ENCODE results near the gene MACF1. TPM values are rescaled to one million over a fixed set of nuclear protein-coding genes. Genes with fewer than 3 reads are reported as not detected.

MACF1 gene
- total RNA-seq, 6 donors from 2014 or later: 359 to 1,160 (median 531) TPM

DNA sequence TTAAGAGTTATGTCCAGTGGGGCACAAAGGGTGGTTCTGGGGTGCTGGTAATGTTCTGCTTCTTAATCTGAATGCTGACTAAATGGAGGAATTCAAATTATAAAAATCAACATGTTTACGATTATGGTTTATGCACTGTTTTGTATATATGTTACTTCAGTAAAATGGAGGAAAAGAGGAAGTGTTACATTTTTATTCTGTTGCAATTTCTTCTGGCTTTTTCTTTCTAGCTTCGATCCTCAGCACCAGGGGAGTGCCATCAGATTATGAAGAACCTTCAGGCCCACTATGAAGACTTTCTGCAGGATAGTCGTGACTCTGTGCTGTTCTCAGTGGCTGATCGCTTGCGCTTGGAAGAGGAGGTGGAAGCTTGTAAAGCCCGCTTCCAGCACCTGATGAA is 105.5 kb downstream of the MACF1 start:
- no peak for DNase-seq
- no peaks in the 10 kb centered on the region for H3K9me3 ChIP-seq
- TF ChIP-seq, protein P1, sequence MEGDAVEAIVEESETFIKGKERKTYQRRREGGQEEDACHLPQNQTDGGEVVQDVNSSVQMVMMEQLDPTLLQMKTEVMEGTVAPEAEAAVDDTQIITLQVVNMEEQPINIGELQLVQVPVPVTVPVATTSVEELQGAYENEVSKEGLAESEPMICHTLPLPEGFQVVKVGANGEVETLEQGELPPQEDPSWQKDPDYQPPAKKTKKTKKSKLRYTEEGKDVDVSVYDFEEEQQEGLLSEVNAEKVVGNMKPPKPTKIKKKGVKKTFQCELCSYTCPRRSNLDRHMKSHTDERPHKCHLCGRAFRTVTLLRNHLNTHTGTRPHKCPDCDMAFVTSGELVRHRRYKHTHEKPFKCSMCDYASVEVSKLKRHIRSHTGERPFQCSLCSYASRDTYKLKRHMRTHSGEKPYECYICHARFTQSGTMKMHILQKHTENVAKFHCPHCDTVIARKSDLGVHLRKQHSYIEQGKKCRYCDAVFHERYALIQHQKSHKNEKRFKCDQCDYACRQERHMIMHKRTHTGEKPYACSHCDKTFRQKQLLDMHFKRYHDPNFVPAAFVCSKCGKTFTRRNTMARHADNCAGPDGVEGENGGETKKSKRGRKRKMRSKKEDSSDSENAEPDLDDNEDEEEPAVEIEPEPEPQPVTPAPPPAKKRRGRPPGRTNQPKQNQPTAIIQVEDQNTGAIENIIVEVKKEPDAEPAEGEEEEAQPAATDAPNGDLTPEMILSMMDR (IDR thresholded peaks at IDR 0.05): no peak
- TF ChIP-seq POLR2A (IDR thresholded peaks at IDR 0.05): no peak
- no peak for TF ChIP-seq POLR2AphosphoS5 (IDR thresholded peaks at IDR 0.05)
- TF ChIP-seq EP300 (IDR thresholded peaks at IDR 0.05): no peak
- H3K27ac ChIP-seq: no peak overlapping the region
- no peak for ATAC-seq (ENCODE audit: low FRiP score in 2 of 2)
- no peak overlapping the region for H3K4me3 ChIP-seq
- WGBS, 2 donors: 88 to 91% methylated on average over 6 of the region's 6 CpGs
- no peaks in the 10 kb centered on the region for H3K4me1 ChIP-seq
- peaks cover 28 to 92% (median 61%) of the 10 kb centered on the region in 4 donors for H3K36me3 ChIP-seq
- no peaks in the 10 kb centered on the region for H3K27me3 ChIP-seq

DNA sequence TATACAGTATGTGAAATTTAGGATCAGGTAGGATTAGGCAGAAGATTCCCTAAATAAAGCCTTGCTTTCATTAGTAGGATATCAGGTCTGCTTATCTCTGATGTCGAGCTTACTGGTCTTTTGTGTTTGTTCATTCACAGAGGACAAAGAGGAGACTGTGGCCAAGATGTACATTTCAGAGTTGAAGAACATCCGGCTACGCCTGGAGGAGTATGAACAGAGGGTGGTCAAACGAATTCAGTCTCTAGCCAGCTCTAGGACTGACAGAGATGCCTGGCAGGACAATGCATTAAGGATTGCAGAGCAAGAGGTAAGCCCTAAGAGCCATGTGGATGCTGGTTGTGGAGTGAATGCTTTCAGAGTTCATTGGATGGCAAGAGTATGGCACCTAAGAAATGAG is 106.2 kb downstream of the MACF1 start:
- Histone ChIP-seq H3K4me3 (no peak overlapping the region), H3K27ac (no peak overlapping the region), H3K36me3 (peaks cover 28 to 94% (median 62%) of the 10 kb centered on the region in 4 donors), H3K4me1 (no peaks in the 10 kb centered on the region), H3K9me3 (no peaks in the 10 kb centered on the region), H3K27me3 (no peaks in the 10 kb centered on the region)
- no peak for DNase-seq
- 83 to 87% methylated on average over 4 of the region's 4 CpGs for WGBS, 2 donors
- ATAC-seq (ENCODE audit: low FRiP score in 2 of 2): no peak
- no peak for TF ChIP-seq POLR2A (IDR thresholded peaks at IDR 0.05)

DNA sequence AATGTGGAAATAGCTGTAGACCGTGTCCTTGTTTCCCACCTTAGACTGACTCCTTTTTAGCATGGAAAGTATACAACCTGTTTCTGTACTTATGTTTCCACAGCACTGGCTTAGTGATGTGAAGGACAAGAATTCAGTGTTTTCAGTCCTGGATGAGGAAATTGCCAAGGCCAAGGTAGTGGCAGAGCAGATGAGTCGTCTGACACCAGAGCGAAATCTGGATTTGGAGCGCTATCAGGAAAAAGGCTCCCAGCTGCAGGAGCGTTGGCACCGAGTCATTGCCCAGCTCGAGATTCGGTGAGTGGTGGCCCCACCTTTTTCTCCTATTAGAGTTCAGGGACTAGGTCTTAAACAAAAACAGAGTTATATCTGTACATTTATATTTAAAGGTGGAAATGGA is 112.6 kb downstream of the MACF1 start:
- H3K27me3 ChIP-seq: no peaks in the 10 kb centered on the region
- WGBS, 2 donors: 88 to 90% methylated on average over 8 of the region's 8 CpGs
- H3K36me3 ChIP-seq: peaks cover 30 to 100% (median 82%) of the 10 kb centered on the region in 4 donors
- H3K4me3 ChIP-seq: no peak overlapping the region
- no peaks in the 10 kb centered on the region for H3K4me1 ChIP-seq
- H3K27ac ChIP-seq: peak overlapping the region in 2 of 4 donors; percentile 2 to 40
- DNase-seq: no peak
- no peaks in the 10 kb centered on the region for H3K9me3 ChIP-seq
- TF ChIP-seq, protein P1 (IDR thresholded peaks at IDR 0.05): no peak
- TF ChIP-seq EP300 (IDR thresholded peaks at IDR 0.05) (no peak), POLR2A (IDR thresholded peaks at IDR 0.05) (no peak), POLR2AphosphoS5 (IDR thresholded peaks at IDR 0.05) (no peak)
- no peak for ATAC-seq (ENCODE audit: low FRiP score in 2 of 2)

DNA sequence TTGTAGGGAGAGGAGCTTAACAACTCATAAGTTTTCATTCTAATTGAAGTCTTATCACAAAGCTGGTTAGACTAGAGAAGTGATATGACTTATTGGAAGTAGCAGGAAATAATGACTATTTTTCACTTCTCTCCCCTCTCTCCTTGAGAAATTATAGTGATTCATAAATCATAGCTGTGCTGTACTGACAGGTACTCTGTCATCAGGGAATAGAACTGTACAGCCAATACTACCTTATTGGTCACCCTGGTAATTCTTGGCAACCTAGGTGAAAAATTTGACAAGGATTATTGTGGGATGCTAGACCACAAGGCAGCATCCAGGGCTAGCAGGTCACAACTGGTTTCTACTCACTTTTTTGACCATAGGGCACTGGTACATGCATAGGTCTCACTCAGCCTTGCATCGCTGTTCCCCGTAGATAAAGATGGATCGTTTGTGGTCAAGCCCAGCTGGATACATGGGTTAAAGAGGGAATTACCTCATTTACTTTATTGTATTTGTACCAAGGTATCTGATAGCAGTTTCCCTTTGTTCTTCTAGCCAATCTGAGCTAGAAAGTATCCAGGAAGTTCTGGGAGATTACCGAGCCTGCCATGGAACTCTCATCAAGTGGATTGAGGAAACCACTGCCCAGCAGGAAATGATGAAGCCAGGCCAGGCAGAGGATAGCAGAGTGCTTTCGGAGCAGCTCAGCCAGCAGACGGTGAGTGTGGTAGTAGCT is 113.6 kb downstream of the MACF1 start:
- H3K36me3 ChIP-seq: peaks cover 34 to 100% (median 82%) of the 10 kb centered on the region in 4 donors
- ATAC-seq (ENCODE audit: low FRiP score in 2 of 2): no peak

DNA sequence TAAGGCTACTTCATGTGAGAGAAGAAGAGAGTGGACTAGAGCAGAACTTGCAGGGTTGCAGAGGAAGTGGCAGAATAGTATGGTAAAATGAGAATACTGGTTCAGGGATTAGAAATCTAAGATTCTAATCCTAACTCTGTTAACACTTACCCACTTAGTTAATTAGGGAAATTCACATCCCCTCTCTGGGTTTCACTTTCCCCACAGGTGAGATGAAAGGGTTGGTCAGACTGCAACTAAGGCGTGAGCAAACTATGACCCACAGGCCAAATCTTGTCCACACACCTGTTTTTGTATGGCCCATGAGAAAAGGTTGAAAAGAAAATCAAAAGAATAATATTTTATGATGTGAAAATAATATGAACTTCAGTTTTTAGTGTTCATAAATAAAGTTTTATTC is 117.5 kb downstream of the MACF1 start:
- Histone ChIP-seq H3K27me3 (no peaks in the 10 kb centered on the region), H3K36me3 (peaks cover 51 to 100% (median 88%) of the 10 kb centered on the region in 4 donors), H3K27ac (no peak overlapping the region), H3K9me3 (no peaks in the 10 kb centered on the region), H3K4me1 (no peaks in the 10 kb centered on the region), H3K4me3 (no peak overlapping the region)
- TF ChIP-seq EP300 (IDR thresholded peaks at IDR 0.05) (no peak), POLR2AphosphoS5 (IDR thresholded peaks at IDR 0.05) (no peak), POLR2A (IDR thresholded peaks at IDR 0.05) (no peak)
- TF ChIP-seq, protein P1 (IDR thresholded peaks at IDR 0.05): no peak
- no peak for DNase-seq
- WGBS, 2 donors: 85 to 96% methylated on average over 1 of the region's 1 CpG
- no peak for ATAC-seq (ENCODE audit: low FRiP score in 2 of 2)

More for the DNA sequence above, 113.6 kb downstream of the MACF1 start:
- WGBS, 2 donors: 55 to 67% methylated on average over 6 of the region's 6 CpGs
- DNase-seq: no peak
- TF ChIP-seq, protein P1 (IDR thresholded peaks at IDR 0.05): no peak
- no peak for TF ChIP-seq POLR2A (IDR thresholded peaks at IDR 0.05)
- no peak for TF ChIP-seq EP300 (IDR thresholded peaks at IDR 0.05)
- TF ChIP-seq POLR2AphosphoS5 (IDR thresholded peaks at IDR 0.05): no peak
- Histone ChIP-seq H3K27ac (peak overlapping the region in 2 of 4 donors; percentile 2 to 40), H3K9me3 (no peaks in the 10 kb centered on the region), H3K4me3 (no peak overlapping the region), H3K27me3 (no peaks in the 10 kb centered on the region), H3K4me1 (no peaks in the 10 kb centered on the region)
